PC-3 (cell line): ENCODE data around the gene ADK.

ENCODE experiments used
- EZH2 ChIP-seq: fragments of 300-600 bp; sonication (generic); IDR thresholded peaks from one replicate; pipeline ENCODE4 v1.6.1; 2017; ENCODE audit warnings: antibody characterized with exemption, mild to moderate bottlenecking, low read length; ENCODE audit not compliant: unreplicated experiment
- TF ChIP-seq, protein P1 (sequence below): fragments of 300-600 bp; sonication (generic); conservative IDR thresholded peaks from 2 replicates; pipeline ENCODE4 v1.5.1; 2017; ENCODE audit warnings: antibody characterized with exemption, low read depth, mild to moderate bottlenecking, low read length

- TF ChIP-seq, protein P1, sequence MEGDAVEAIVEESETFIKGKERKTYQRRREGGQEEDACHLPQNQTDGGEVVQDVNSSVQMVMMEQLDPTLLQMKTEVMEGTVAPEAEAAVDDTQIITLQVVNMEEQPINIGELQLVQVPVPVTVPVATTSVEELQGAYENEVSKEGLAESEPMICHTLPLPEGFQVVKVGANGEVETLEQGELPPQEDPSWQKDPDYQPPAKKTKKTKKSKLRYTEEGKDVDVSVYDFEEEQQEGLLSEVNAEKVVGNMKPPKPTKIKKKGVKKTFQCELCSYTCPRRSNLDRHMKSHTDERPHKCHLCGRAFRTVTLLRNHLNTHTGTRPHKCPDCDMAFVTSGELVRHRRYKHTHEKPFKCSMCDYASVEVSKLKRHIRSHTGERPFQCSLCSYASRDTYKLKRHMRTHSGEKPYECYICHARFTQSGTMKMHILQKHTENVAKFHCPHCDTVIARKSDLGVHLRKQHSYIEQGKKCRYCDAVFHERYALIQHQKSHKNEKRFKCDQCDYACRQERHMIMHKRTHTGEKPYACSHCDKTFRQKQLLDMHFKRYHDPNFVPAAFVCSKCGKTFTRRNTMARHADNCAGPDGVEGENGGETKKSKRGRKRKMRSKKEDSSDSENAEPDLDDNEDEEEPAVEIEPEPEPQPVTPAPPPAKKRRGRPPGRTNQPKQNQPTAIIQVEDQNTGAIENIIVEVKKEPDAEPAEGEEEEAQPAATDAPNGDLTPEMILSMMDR = no peak
- TF ChIP-seq EZH2 = no peak
Observed at GRCh38 chr10:74593470-74593869, 442.4 kb downstream of the ADK start.
